Heart left ventricle (tissue), 13 donors: Measurements from ENCODE around the gene PRR29.

ENCODE experiments used
- POLR2A ChIP-seq, 2 donors: fragments of 450-650 bp; IDR thresholded peaks; one replicate each; pipeline ENCODE4 v1.6.1; 2017; ENCODE audit warnings: antibody characterized with exemption in 2 of 2, mild to moderate bottlenecking in 2 of 2, moderate library complexity in 2 of 2
- TF ChIP-seq, protein P1 (sequence below), 12 donors: fragments of 200-600 bp; sonication (generic) in 4 of 12; IDR thresholded peaks; one replicate each; pipeline versions ENCODE4 v1.5.0 to v1.8.0; 2018 to 2022; ENCODE audit warnings: antibody characterized with exemption in 12 of 12, mild to moderate bottlenecking in 5 of 12
- donor health status: ischemic (EF 13 %, LVEDD 7.1; RV severe dilation, severe dysfunction).
- donor health status: DM: no; HTN: yes; CAD: no.
- donor health status: DM: no; HTN: no; CAD: no.
- donor health status: ischemic (EF 25% LVEDD 6.9; RV normal size, moderate dysfunction).
- donor health status: ischemic (EF 25% LVEDD 5.7; RV mildly dilated, moderate dysfunction).
- donor health status: ischemic (EF 35%, LVEDD 5.7; RV mildly dilated, moderate dysfunction).
- donor health status: nonischemic (EF 11% LVEDD 7.7; RV severe dilation, severe dysfunction).
- donor health status: DM: yes; HTN: yes; CAD: no.
- donor health status: PGD.
- donor health status: ischemic (EF 29% LVEDD 5.4; RV normal size, mild dysfunction).
- donor health status: nonischemic (EF 23%, LVEDD 6.1; RV moderate dilation, normal function).

DNA sequence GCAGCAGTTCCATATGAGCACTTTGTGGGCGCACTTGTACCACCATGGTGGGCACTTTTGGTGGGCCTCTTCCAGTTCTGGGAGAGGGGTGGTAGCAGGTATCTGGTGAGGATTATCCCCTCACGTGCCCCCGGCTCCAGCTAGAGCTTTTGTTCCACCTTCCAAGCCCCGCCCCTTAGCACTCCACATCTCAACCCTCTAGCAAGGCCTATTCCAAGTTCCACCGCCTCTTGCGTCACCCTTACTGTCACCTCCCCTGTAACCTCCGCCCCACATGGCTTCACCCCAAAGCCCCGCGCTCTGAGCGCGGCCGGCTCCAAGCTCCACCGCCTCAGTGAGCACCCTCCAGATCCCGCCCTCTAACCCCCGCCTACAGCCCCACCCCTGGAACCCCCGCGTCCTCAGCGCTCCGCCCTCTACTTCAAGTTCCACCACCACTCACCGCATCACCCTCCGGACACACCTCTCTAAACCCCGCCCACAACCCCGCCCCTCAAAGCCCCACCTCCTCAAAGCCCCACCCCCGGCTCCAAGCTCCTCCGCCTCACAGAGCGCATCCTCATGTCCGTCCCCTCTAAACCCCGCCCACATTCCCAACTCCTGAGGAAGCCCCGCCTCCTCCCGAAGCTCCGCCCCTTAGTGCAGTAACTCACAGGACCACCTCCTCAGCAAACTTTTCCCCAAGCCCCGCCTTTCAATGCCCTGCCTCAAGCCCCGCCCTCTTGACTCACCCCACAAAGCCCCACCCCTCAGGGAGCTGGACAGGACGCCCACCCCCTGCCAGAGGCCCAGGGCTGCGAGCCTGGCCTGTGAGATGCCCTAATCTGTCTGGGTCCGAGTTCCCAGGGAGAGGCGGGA lies 36.6 kb upstream of the PRR29 start:
- TF ChIP-seq, protein P1, sequence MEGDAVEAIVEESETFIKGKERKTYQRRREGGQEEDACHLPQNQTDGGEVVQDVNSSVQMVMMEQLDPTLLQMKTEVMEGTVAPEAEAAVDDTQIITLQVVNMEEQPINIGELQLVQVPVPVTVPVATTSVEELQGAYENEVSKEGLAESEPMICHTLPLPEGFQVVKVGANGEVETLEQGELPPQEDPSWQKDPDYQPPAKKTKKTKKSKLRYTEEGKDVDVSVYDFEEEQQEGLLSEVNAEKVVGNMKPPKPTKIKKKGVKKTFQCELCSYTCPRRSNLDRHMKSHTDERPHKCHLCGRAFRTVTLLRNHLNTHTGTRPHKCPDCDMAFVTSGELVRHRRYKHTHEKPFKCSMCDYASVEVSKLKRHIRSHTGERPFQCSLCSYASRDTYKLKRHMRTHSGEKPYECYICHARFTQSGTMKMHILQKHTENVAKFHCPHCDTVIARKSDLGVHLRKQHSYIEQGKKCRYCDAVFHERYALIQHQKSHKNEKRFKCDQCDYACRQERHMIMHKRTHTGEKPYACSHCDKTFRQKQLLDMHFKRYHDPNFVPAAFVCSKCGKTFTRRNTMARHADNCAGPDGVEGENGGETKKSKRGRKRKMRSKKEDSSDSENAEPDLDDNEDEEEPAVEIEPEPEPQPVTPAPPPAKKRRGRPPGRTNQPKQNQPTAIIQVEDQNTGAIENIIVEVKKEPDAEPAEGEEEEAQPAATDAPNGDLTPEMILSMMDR (IDR thresholded peaks at IDR 0.05), result no peak
- no peak for TF ChIP-seq POLR2A (IDR thresholded peaks at IDR 0.05)
